HCT116 (cell line): Measurements from ENCODE around the gene NAALAD2. TPM values are rescaled to one million over a fixed set of nuclear protein-coding genes. Genes with fewer than 3 reads are reported as not detected.
"Not testable (repeated sequence)": the region's sequence is repeated elsewhere in the genome, so short reads cannot be mapped to it uniquely, and the experiment has no call there.

Experiments used
- ATAC-seq: fragments of 200-7000 bp; cut with Tn5 transposase; 2 replicates; pipeline ENCODE4 v1.9.1; 2020; ENCODE audit warnings: mild to moderate bottlenecking, moderate library complexity
- Bru-seq: library from RNA; stranded (reverse); fragments of 400-500 nt; gene quantifications from one replicate; lab custom pipeline; 2021; lab: Mats Ljungman, UMichigan
- BruChase-seq, 2 experiments: library from RNA; stranded (reverse); fragments of 400-500 nt; gene quantifications; one replicate each; lab custom pipeline; 2021; lab: Mats Ljungman, UMichigan
- BruUV-seq: library from RNA; stranded (reverse); fragments of 400-500 nt; replicated peaks from 2 replicates; lab custom pipeline; 2021; lab: Mats Ljungman, UMichigan
- CTCF ChIA-PET: fragments of 300-600 bp; sonication (Branson Sonifier 250); formaldehyde crosslinking; loops from one replicate; lab custom pipeline; 2021; ENCODE audit warnings: antibody characterized with exemption; lab: Charles Lee
- POLR2A ChIA-PET: fragments of 300-600, 350-600 bp; sonication (Branson Sonifier 250); formaldehyde crosslinking; loops from one replicate; lab custom pipeline; 2021; ENCODE audit warnings: antibody characterized with exemption; lab: Charles Lee
- RAD21 ChIA-PET, 2 experiments: fragments of 300-600 bp; sonication (Branson Sonifier 250); formaldehyde crosslinking; loops; one replicate each; lab custom pipeline; 2023; ENCODE audit warnings: low total read pairs in 2 of 2; ENCODE audit not compliant: uncharacterized antibody in 2 of 2, unreplicated experiment in 2 of 2, low non-redundant PET in 1 of 2; lab: Charles Lee
- DNase-seq: peaks from one replicate; pipeline ENCODE4 v3.0.0-alpha.2; 2010; ENCODE audit warnings: low read depth, low spot score
- H2AFZ ChIP-seq: fragments of 200-600 bp; shearing (Covaris generic), sonication (generic); 2 replicates; pipeline ENCODE4 v1.6.1; 2017; ENCODE audit warnings: low read depth, mixed run types, mixed read lengths, antibody characterized with exemption, low read length; ENCODE audit not compliant: poor library complexity, severe bottlenecking
- H3K27ac ChIP-seq: 2 replicates; pipeline ENCODE4 v1.5.1; 2012; ENCODE audit warnings: low read depth, low read length
- H3K27me3 ChIP-seq: fragments of 200-600 bp; sonication (generic); 2 replicates; pipeline ENCODE4 v1.6.1; 2016; ENCODE audit warnings: mixed run types, low read length, mixed read lengths; ENCODE audit not compliant: insufficient read depth
- H3K36me3 ChIP-seq, 2 experiments: fragments of 200-500 bp in 1 of 2; fragments of 200-600 bp in 1 of 2; sonication (Bioruptor generic) in 1 of 2; sonication (generic) in 1 of 2; 2 replicates each; pipeline versions ENCODE4 v1.5.1 to v1.6.1; 2014 to 2016; ENCODE audit warnings: low read length in 2 of 2, inconsistent platforms in 1 of 2, mixed read lengths in 1 of 2, mixed run types in 1 of 2; ENCODE audit not compliant: insufficient read depth in 2 of 2, control insufficient read depth in 1 of 2
- H3K4me1 ChIP-seq, 2 experiments: fragments of 200-600 bp in 1 of 2; sonication (generic) in 1 of 2; 2 replicates each; pipeline versions ENCODE4 v1.5.1 to v1.6.1; 2012 to 2017; ENCODE audit warnings: low read length in 2 of 2, inconsistent platforms in 1 of 2, mild to moderate bottlenecking in 1 of 2, mixed read lengths in 1 of 2, mixed run types in 1 of 2, moderate library complexity in 1 of 2; ENCODE audit not compliant: insufficient read depth in 2 of 2, control insufficient read depth in 1 of 2
- H3K4me2 ChIP-seq: fragments of 200-600 bp; sonication (generic); 2 replicates; pipeline ENCODE4 v1.6.1; 2017; ENCODE audit warnings: mixed run types, low read length, mixed read lengths
- H3K4me3 ChIP-seq, 2 experiments: fragments of 200-600 bp in 1 of 2; sonication (generic) in 1 of 2; replicated peaks in 1 of 2; 2 replicates each; pipeline ENCODE4 v1.5.1; 2011 to 2016; ENCODE audit warnings: low read length in 2 of 2, control low read depth in 1 of 2, low read depth in 1 of 2, mild to moderate bottlenecking in 1 of 2, mixed read lengths in 1 of 2, mixed run types in 1 of 2
- H3K79me2 ChIP-seq: fragments of 200-600 bp; sonication (generic); 2 replicates; pipeline ENCODE4 v1.6.1; 2017; ENCODE audit warnings: mild to moderate bottlenecking, mixed run types, low read length, moderate library complexity, mixed read lengths; ENCODE audit not compliant: insufficient read depth
- H3K9ac ChIP-seq: fragments of 200-600 bp; sonication (generic); 2 replicates; pipeline ENCODE4 v1.6.1; 2016; ENCODE audit warnings: low read length, mixed read lengths
- H3K9me2 ChIP-seq: fragments of 200-600 bp; sonication (generic), shearing (Covaris generic); 2 replicates; pipeline ENCODE4 v1.6.1; 2017; ENCODE audit warnings: mixed run types, mild to moderate bottlenecking, moderate library complexity; ENCODE audit not compliant: insufficient read depth
- H3K9me3 ChIP-seq, 2 experiments: fragments of 200-500 bp in 1 of 2; fragments of 200-600 bp in 1 of 2; sonication (Bioruptor generic) in 1 of 2; sonication (generic) in 1 of 2; 2 replicates each; pipeline ENCODE4 v1.6.1; 2014 to 2017; ENCODE audit warnings: low read length in 2 of 2, mixed read lengths in 2 of 2, inconsistent platforms in 1 of 2, low read depth in 1 of 2, mild to moderate bottlenecking in 1 of 2, mixed run types in 1 of 2, moderate library complexity in 1 of 2; ENCODE audit not compliant: control insufficient read depth in 1 of 2, insufficient read depth in 1 of 2
- H4K20me1 ChIP-seq: fragments of 200-600 bp; sonication (generic), shearing (Covaris generic); 2 replicates; pipeline ENCODE4 v1.6.1; 2017; ENCODE audit warnings: mixed run types, mild to moderate bottlenecking, moderate library complexity; ENCODE audit not compliant: insufficient read depth
- CBX3 ChIP-seq: IDR thresholded peaks from 2 replicates; pipeline ENCODE4 v1.6.1; 2012; ENCODE audit warnings: low read depth
- CEBPB ChIP-seq: IDR thresholded peaks from 2 replicates; pipeline ENCODE4 v1.6.1; 2012; ENCODE audit warnings: low read depth
- CTCF ChIP-seq, 3 experiments: fragments of 200-600 bp in 1 of 3; sonication (generic) in 1 of 3; IDR thresholded peaks in 2 of 3; conservative IDR thresholded peaks in 1 of 3; 2 replicates each; pipeline ENCODE4 v1.5.1; 2012 to 2017; ENCODE audit warnings: low read depth in 2 of 3, low read length in 2 of 3, antibody characterized with exemption in 1 of 3, borderline replicate concordance in 1 of 3, control low read depth in 1 of 3, mild to moderate bottlenecking in 1 of 3, mixed read lengths in 1 of 3, mixed run types in 1 of 3, moderate library complexity in 1 of 3; ENCODE audit not compliant: insufficient read depth in 1 of 3
- ELF1 ChIP-seq: IDR thresholded peaks from 2 replicates; pipeline ENCODE4 v1.6.1; 2012; ENCODE audit warnings: low read depth, borderline replicate concordance
- EZH2 ChIP-seq: fragments of 200-600 bp; sonication (generic); IDR thresholded peaks from 2 replicates; pipeline ENCODE4 v1.6.1; 2017; ENCODE audit warnings: antibody characterized with exemption, mixed run types
- FOSL1 ChIP-seq: IDR thresholded peaks from 2 replicates; pipeline ENCODE4 v1.6.1; 2012; ENCODE audit warnings: low read depth
- MAX ChIP-seq: IDR thresholded peaks from 2 replicates; pipeline ENCODE4 v1.6.1; 2012
- POLR2AphosphoS5 ChIP-seq: IDR thresholded peaks from 2 replicates; pipeline ENCODE4 v1.6.1; 2011; ENCODE audit warnings: mild to moderate bottlenecking, low read depth, low read length, moderate library complexity
- SIN3A ChIP-seq: IDR thresholded peaks from 2 replicates; pipeline ENCODE4 v1.6.1; 2012; ENCODE audit warnings: low read depth
- SP1 ChIP-seq: IDR thresholded peaks from 2 replicates; pipeline ENCODE4 v1.6.1; 2012; ENCODE audit warnings: low read depth
- SRF ChIP-seq: IDR thresholded peaks from 2 replicates; pipeline ENCODE4 v1.6.1; 2012; ENCODE audit warnings: low read depth
- TCF7L2 ChIP-seq: IDR thresholded peaks from 2 replicates; pipeline ENCODE4 v1.7.0; 2011; ENCODE audit warnings: borderline replicate concordance, inconsistent platforms; ENCODE audit not compliant: insufficient read depth, insufficient read length; ENCODE audit errors: extremely low read depth
- YY1 ChIP-seq: IDR thresholded peaks from 2 replicates; pipeline ENCODE4 v1.6.1; 2011; ENCODE audit warnings: low read length, low read depth, moderate library complexity, mild to moderate bottlenecking; ENCODE audit not compliant: insufficient replicate concordance; ENCODE audit errors: extremely low read depth
- ZNF274 ChIP-seq: fragments of 200-500 bp; sonication (Bioruptor generic); IDR thresholded peaks from 2 replicates; pipeline ENCODE4 v1.6.1; 2014; ENCODE audit warnings: mild to moderate bottlenecking, low read depth, low read length, inconsistent platforms
- intact Hi-C: fragments of 100-400 bp; cut with micrococcal nuclease; formaldehyde crosslinking; loops from 2 replicates; pipeline ENCODE4 v1.10.0; 2022
- long read RNA-seq: library from polyadenylated mRNA; unstranded; transcript quantifications from one replicate; pipeline ENCODE4 v2.0.0, GENCODE V29; 2021; ENCODE audit not compliant: unreplicated experiment
- polyA plus RNA-seq: library from polyadenylated mRNA; unstranded; fragments of >200 nt; gene quantifications from 2 replicates; pipeline ENCODE4 v1.2.1, GENCODE V29; 2012; ENCODE audit warnings: missing spikeins
- total RNA-seq: library from RNA; stranded (reverse); gene quantifications from one replicate; pipeline ENCODE4 v1.2.1, GENCODE V29; 2021; ENCODE audit not compliant: unreplicated experiment

The NAALAD2 gene
- total RNA-seq (not detected), Bru-seq, nascent RNA (percentile 6 among the genes with signal in this experiment), BruChase-seq, experiment 1, labeled RNA remaining after a 6-hour chase (percentile 2 among the genes with signal in this experiment), BruChase-seq, experiment 2, labeled RNA remaining after a 2-hour chase (percentile 2 among the genes with signal in this experiment)
- polyA plus RNA-seq = 0.02 and 0.05 TPM in 2 replicates
- long read RNA-seq = 0 reads

GRCh38 chr11:90134478-90135003 is at the start of gene NAALAD2:
Gene NAALAD2 (plus strand): TSS chr11:90134663. CDS start chr11:90134759, 96 bp downstream.
- H3K4me2 ChIP-seq = no peak within 1 kb of the TSS
- ChIA-PET RAD21 (no interaction called here), POLR2A (no interaction called here), CTCF (no interaction called here)
- H2AFZ ChIP-seq = no peak within 1 kb of the TSS
- no peak within 1 kb of the TSS for H3K9ac ChIP-seq
- no peaks in the 10 kb centered on the region for H3K9me3 ChIP-seq
- H3K4me3 ChIP-seq = no peak within 1 kb of the TSS
- H3K4me1 ChIP-seq = no peaks in the 10 kb centered on the region
- BruUV-seq = no TSS peak
- no peaks in the 10 kb centered on the region for H3K36me3 ChIP-seq
- H4K20me1 ChIP-seq = no peaks in the 10 kb centered on the region
- no peak for ATAC-seq
- H3K9me2 ChIP-seq = no peaks in the 10 kb centered on the region
- peaks cover 17% of the 10 kb centered on the region for H3K27me3 ChIP-seq
- TF ChIP-seq CTCF (IDR thresholded peaks at IDR 0.05 in 2 of 3, conservative IDR thresholded peaks at IDR 0.05 in 1 of 3; ENCODE audit: borderline replicate concordance in 1 of 3, insufficient read depth in 1 of 3, low read depth in 2 of 3, low read length in 2 of 3) = no peak
- no peak for TF ChIP-seq MAX
- TF ChIP-seq ZNF274 = no peak
- no peak for TF ChIP-seq EZH2
- no peak for TF ChIP-seq ELF1
- no peak for TF ChIP-seq TCF7L2
- no peak for TF ChIP-seq FOSL1
- TF ChIP-seq SIN3A = no peak
- no peak for TF ChIP-seq POLR2AphosphoS5
- TF ChIP-seq CBX3 = no peak
- TF ChIP-seq YY1 = no peak
- no peak for TF ChIP-seq SRF
- TF ChIP-seq CEBPB = no peak
- TF ChIP-seq SP1 = no peak
- no peak for DNase-seq
- no peaks in the 10 kb centered on the region for H3K79me2 ChIP-seq
- no peak within 1 kb of the TSS for H3K27ac ChIP-seq
- intact Hi-C loops = no loop called here

- DNase-seq, POLR2A ChIA-PET, H3K27me3 ChIP-seq, H3K79me2 ChIP-seq, H3K4me1 ChIP-seq, H2AFZ ChIP-seq, H3K36me3 ChIP-seq, H3K4me2 ChIP-seq, H3K4me3 ChIP-seq, H3K9ac ChIP-seq, BruUV-seq, H3K9me3 ChIP-seq, ATAC-seq, H3K27ac ChIP-seq, intact Hi-C loops, RAD21 ChIA-PET, CTCF ChIA-PET, H4K20me1 ChIP-seq, H3K9me2 ChIP-seq: not testable (repeated sequence)
Observed at GRCh38 chr11:90085650-90086049, 48.8 kb upstream of the NAALAD2 start, which contains the start of gene UBTFL1. Gene UBTFL1 (plus strand): TSS chr11:90085950. CDS start chr11:90085950, 0 bp downstream.
